ENCODE measurements around the gene TM7SF3. TPM values are rescaled to one million over a fixed set of nuclear protein-coding genes. Genes with fewer than 3 reads are reported as not detected.

The TM7SF3 gene
- total and polyA plus RNA-seq, 2 donors (not counting 1 experiment from before 2014, with no cell fraction given): 85.3 to 156 TPM

- Histone ChIP-seq H3K36me3 (ENCODE audit: control insufficient read depth, insufficient read depth, low read length) (no peaks in the 10 kb centered on the region), H3K27me3 (ENCODE audit: control insufficient read depth, insufficient read depth, low read length) (no peaks in the 10 kb centered on the region), H3K4me2 (ENCODE audit: extremely low read depth, insufficient read depth, low read length) (no peak overlapping the region), H3K27ac (ENCODE audit: insufficient read depth, low read length) (no peak overlapping the region), H4K20me1 (ENCODE audit: control insufficient read depth, extremely low read depth, insufficient read depth, low read length) (no peaks in the 10 kb centered on the region), H2AFZ (ENCODE audit: low read length) (no peak overlapping the region), H3K4me1 (ENCODE audit: control insufficient read depth, extremely low read depth, insufficient read depth, low read length) (no peaks in the 10 kb centered on the region), H3K79me2 (ENCODE audit: control insufficient read depth, insufficient read depth, low read length) (no peaks in the 10 kb centered on the region), H3K9me3 (ENCODE audit: control insufficient read depth, insufficient read depth, low read depth, low read length) (no peaks in the 10 kb centered on the region), H3K9ac (ENCODE audit: insufficient read depth, low read length) (no peak overlapping the region), H3K4me3 (replicated peaks in 1 of 4; ENCODE audit: control extremely low read depth in 1 of 4, insufficient read depth in 1 of 4, low read depth in 3 of 4, low read length in 4 of 4) (no peak overlapping the region)
- no peak for TF ChIP-seq EZH2 (IDR thresholded peaks at IDR 0.05; ENCODE audit: low read length, missing control alignments)
- TF ChIP-seq, protein P1, sequence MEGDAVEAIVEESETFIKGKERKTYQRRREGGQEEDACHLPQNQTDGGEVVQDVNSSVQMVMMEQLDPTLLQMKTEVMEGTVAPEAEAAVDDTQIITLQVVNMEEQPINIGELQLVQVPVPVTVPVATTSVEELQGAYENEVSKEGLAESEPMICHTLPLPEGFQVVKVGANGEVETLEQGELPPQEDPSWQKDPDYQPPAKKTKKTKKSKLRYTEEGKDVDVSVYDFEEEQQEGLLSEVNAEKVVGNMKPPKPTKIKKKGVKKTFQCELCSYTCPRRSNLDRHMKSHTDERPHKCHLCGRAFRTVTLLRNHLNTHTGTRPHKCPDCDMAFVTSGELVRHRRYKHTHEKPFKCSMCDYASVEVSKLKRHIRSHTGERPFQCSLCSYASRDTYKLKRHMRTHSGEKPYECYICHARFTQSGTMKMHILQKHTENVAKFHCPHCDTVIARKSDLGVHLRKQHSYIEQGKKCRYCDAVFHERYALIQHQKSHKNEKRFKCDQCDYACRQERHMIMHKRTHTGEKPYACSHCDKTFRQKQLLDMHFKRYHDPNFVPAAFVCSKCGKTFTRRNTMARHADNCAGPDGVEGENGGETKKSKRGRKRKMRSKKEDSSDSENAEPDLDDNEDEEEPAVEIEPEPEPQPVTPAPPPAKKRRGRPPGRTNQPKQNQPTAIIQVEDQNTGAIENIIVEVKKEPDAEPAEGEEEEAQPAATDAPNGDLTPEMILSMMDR (conservative IDR thresholded peaks at IDR 0.05 in 1 of 2, IDR thresholded peaks at IDR 0.05 in 1 of 2; ENCODE audit: low read depth in 1 of 2, low read length in 2 of 2): no peak
- DNase-seq (ENCODE audit: low read depth in 2 of 2): no peak
These were observed 35.4 kb downstream of the TM7SF3 start for GRCh38 chr12:26978801-26979200.

DNA sequence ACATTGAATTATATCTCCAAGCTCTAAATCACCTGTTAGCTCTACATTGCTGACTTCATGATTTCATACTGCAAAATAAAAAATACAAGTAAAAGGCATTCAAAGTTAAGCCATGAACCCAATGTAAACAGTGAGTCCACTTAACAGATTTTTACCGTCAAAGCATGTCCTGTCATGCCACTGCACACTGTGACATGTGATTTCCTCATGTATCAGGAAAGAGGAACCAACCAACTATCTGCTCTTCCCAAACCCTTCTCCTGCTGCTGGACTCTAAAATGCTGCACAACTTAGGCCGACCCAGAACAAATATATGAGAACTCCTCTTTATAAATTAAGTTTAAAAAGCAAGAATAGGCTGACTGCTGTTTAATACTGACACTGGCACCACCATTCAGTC lies 37.5 kb downstream of the TM7SF3 start:
- Histone ChIP-seq H2AFZ (ENCODE audit: low read length) (no peak overlapping the region), H3K27ac (ENCODE audit: insufficient read depth, low read length) (no peak overlapping the region), H3K27me3 (ENCODE audit: control insufficient read depth, insufficient read depth, low read length) (no peaks in the 10 kb centered on the region), H4K20me1 (ENCODE audit: control insufficient read depth, extremely low read depth, insufficient read depth, low read length) (no peaks in the 10 kb centered on the region), H3K4me2 (ENCODE audit: extremely low read depth, insufficient read depth, low read length) (no peak overlapping the region), H3K9me3 (ENCODE audit: control insufficient read depth, insufficient read depth, low read depth, low read length) (no peaks in the 10 kb centered on the region), H3K79me2 (ENCODE audit: control insufficient read depth, insufficient read depth, low read length) (no peaks in the 10 kb centered on the region), H3K4me1 (ENCODE audit: control insufficient read depth, extremely low read depth, insufficient read depth, low read length) (no peaks in the 10 kb centered on the region), H3K9ac (ENCODE audit: insufficient read depth, low read length) (no peak overlapping the region), H3K36me3 (ENCODE audit: control insufficient read depth, insufficient read depth, low read length) (no peaks in the 10 kb centered on the region), H3K4me3 (replicated peaks in 1 of 4; ENCODE audit: control extremely low read depth in 1 of 4, insufficient read depth in 1 of 4, low read depth in 3 of 4, low read length in 4 of 4) (no peak overlapping the region)
- TF ChIP-seq, protein P1 (conservative IDR thresholded peaks at IDR 0.05 in 1 of 2, IDR thresholded peaks at IDR 0.05 in 1 of 2; ENCODE audit: low read depth in 1 of 2, low read length in 2 of 2): no peak
- no peak for TF ChIP-seq EZH2 (IDR thresholded peaks at IDR 0.05; ENCODE audit: low read length, missing control alignments)
- no peak for DNase-seq (ENCODE audit: low read depth in 2 of 2)

DNA sequence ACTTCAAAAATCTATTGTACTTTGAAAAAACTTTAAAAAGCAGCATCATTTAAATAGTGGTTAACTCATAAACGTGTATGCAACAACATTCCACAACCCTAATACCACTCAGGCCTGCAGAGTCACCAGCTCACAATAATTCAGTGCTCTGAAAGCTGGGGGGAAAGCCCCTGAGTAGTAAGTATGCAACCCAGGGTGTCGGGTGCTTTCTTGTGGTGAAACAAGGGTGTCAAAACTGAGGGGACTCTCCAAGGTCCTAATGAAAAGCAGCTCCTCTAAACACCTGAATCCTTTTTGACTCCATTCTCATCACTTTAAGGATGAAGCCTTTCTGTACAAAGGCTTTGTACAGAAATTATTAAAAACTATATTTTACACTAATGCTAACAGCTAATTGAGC lies 42.2 kb downstream of the TM7SF3 start:
- H3K4me1 ChIP-seq (ENCODE audit: control insufficient read depth, extremely low read depth, insufficient read depth, low read length): no peaks in the 10 kb centered on the region
- no peak overlapping the region for H3K27ac ChIP-seq (ENCODE audit: insufficient read depth, low read length)
- no peaks in the 10 kb centered on the region for H3K27me3 ChIP-seq (ENCODE audit: control insufficient read depth, insufficient read depth, low read length)
- TF ChIP-seq, protein P1 (conservative IDR thresholded peaks at IDR 0.05 in 1 of 2, IDR thresholded peaks at IDR 0.05 in 1 of 2; ENCODE audit: low read depth in 1 of 2, low read length in 2 of 2): no peak
- no peak for TF ChIP-seq EZH2 (IDR thresholded peaks at IDR 0.05; ENCODE audit: low read length, missing control alignments)
- H3K9me3 ChIP-seq (ENCODE audit: control insufficient read depth, insufficient read depth, low read depth, low read length): no peaks in the 10 kb centered on the region
- no peak for DNase-seq (ENCODE audit: low read depth in 2 of 2)
- no peak overlapping the region for H2AFZ ChIP-seq (ENCODE audit: low read length)
- no peaks in the 10 kb centered on the region for H4K20me1 ChIP-seq (ENCODE audit: control insufficient read depth, extremely low read depth, insufficient read depth, low read length)
- no peak overlapping the region for H3K4me3 ChIP-seq (replicated peaks in 1 of 4; ENCODE audit: control extremely low read depth in 1 of 4, insufficient read depth in 1 of 4, low read depth in 3 of 4, low read length in 4 of 4)
- H3K4me2 ChIP-seq (ENCODE audit: extremely low read depth, insufficient read depth, low read length): no peak overlapping the region
- H3K36me3 ChIP-seq (ENCODE audit: control insufficient read depth, insufficient read depth, low read length): no peaks in the 10 kb centered on the region
- H3K9ac ChIP-seq (ENCODE audit: insufficient read depth, low read length): no peak overlapping the region
- no peaks in the 10 kb centered on the region for H3K79me2 ChIP-seq (ENCODE audit: control insufficient read depth, insufficient read depth, low read length)

All from fibroblast of lung (primary cell).